Measurements from ENCODE around the gene AP2M1. TPM values are rescaled to one million over a fixed set of nuclear protein-coding genes. Genes with fewer than 3 reads are reported as not detected.

Gene AP2M1
- total RNA-seq, 6 donors from 2014 or later = 132 to 280 (median 198) TPM

DNA sequence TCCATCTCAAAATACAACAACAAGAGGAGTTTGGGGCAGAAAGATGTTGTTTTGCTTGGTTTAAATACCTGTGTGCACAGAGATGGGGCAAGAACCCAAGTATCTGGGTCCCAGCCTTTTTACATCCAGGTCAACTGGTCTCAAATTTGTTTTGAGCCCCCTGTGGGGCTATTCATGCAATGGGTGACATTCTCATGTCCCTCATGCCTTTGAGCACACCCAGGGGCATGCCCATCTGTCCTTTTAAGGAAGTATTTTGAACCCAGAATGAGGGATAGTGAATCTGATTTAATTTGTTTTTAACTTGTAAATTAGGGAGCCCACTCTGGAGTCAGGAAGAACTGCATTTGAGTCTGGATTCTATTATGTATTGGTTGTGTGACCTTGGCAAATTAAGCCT, 26.2 kb downstream of the AP2M1 start:
- H3K27ac ChIP-seq = no peak overlapping the region
- H3K36me3 ChIP-seq = peaks cover 0 to 10% (median 4%) of the 10 kb centered on the region in 4 donors
- DNase-seq = no peak
- H3K4me3 ChIP-seq = no peak overlapping the region
- ATAC-seq (ENCODE audit: low FRiP score in 2 of 2) = no peak
- no peaks in the 10 kb centered on the region for H3K9me3 ChIP-seq
- TF ChIP-seq POLR2AphosphoS5 (IDR thresholded peaks at IDR 0.05) = no peak
- H3K27me3 ChIP-seq = no peaks in the 10 kb centered on the region
- H3K4me1 ChIP-seq = no peaks in the 10 kb centered on the region

DNA sequence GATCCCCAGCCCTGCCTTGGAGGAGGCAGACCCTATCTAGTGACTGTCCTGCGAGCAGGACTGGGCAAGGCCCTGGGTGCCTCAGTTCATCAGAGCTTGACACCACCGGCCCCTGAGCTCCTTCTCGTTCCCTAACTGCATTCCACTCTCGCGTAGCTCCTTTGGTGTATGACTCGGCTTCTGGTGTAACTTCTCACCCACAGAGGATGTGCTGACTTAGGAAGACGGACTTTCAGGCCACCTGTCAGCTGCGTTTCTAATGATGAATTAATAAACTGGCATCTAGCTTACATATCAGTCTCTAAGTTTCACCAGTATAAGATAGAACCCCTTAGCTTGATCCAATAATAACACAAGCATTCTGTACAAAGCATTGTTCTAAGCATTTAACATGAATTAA, 28.9 kb downstream of the AP2M1 start:
- no peak for TF ChIP-seq POLR2AphosphoS5 (IDR thresholded peaks at IDR 0.05)
- TF ChIP-seq EP300 (IDR thresholded peaks at IDR 0.05) = no peak
- TF ChIP-seq, protein P1, sequence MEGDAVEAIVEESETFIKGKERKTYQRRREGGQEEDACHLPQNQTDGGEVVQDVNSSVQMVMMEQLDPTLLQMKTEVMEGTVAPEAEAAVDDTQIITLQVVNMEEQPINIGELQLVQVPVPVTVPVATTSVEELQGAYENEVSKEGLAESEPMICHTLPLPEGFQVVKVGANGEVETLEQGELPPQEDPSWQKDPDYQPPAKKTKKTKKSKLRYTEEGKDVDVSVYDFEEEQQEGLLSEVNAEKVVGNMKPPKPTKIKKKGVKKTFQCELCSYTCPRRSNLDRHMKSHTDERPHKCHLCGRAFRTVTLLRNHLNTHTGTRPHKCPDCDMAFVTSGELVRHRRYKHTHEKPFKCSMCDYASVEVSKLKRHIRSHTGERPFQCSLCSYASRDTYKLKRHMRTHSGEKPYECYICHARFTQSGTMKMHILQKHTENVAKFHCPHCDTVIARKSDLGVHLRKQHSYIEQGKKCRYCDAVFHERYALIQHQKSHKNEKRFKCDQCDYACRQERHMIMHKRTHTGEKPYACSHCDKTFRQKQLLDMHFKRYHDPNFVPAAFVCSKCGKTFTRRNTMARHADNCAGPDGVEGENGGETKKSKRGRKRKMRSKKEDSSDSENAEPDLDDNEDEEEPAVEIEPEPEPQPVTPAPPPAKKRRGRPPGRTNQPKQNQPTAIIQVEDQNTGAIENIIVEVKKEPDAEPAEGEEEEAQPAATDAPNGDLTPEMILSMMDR (IDR thresholded peaks at IDR 0.05) = no peak
- no peak for TF ChIP-seq POLR2A (IDR thresholded peaks at IDR 0.05)
- Histone ChIP-seq H3K4me1 (no peaks in the 10 kb centered on the region), H3K4me3 (no peak overlapping the region), H3K27ac (no peak overlapping the region), H3K27me3 (no peaks in the 10 kb centered on the region), H3K9me3 (no peaks in the 10 kb centered on the region), H3K36me3 (no peaks in the 10 kb centered on the region)
- 76 to 84% methylated on average over 8 of the region's 8 CpGs for WGBS, 2 donors
- DNase-seq (no peak), ATAC-seq (ENCODE audit: low FRiP score in 2 of 2) (no peak)

DNA sequence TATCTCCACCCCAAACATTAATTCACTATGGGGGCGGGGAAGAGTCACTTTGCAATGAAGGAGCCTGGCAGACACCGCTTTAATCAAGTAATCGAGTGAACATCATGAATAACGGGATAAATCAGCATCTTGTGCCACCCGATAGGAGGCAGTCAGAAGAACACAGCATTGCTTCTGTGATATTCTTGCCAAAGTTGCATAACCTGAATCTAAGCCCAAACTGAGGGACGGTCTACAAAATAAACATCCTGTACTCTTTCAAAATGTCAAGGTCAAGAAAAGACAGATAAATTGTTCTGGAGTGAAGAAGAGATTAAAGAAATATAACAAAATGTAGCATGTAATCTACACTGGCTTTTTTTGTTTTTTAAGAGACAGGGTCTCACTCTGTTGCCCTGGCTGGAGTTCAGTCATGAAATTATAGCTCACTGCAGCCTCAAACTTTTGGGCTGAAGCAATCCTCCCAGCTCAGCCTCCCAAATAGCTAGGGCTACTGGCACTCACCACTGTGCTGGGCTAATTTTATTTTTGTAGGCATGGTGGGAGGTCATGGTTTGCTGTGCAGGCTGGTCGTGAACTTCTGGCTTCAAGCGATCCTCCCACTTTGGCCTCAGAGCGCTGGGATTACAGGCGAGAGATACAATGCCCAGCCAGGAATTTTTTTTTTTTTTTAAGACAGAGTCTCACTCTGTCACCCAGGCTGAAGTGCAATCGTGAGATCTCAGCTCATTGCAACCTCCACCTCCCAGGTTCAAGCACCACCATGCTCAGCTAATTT, 34.7 kb downstream of the AP2M1 start:
- no peaks in the 10 kb centered on the region for H3K4me1 ChIP-seq
- no peaks in the 10 kb centered on the region for H3K9me3 ChIP-seq
- H3K27me3 ChIP-seq = no peaks in the 10 kb centered on the region
- no peak overlapping the region for H3K27ac ChIP-seq
- TF ChIP-seq EP300 (IDR thresholded peaks at IDR 0.05) (no peak), POLR2A (IDR thresholded peaks at IDR 0.05) (no peak), POLR2AphosphoS5 (IDR thresholded peaks at IDR 0.05) (no peak)
- TF ChIP-seq, protein P1 (IDR thresholded peaks at IDR 0.05) = no peak
- 54 to 66% methylated on average over 11 of the region's 11 CpGs for WGBS, 2 donors
- ATAC-seq (ENCODE audit: low FRiP score in 2 of 2) = no peak
- H3K36me3 ChIP-seq = no peaks in the 10 kb centered on the region
- no peak overlapping the region for H3K4me3 ChIP-seq
- no peak for DNase-seq

DNA sequence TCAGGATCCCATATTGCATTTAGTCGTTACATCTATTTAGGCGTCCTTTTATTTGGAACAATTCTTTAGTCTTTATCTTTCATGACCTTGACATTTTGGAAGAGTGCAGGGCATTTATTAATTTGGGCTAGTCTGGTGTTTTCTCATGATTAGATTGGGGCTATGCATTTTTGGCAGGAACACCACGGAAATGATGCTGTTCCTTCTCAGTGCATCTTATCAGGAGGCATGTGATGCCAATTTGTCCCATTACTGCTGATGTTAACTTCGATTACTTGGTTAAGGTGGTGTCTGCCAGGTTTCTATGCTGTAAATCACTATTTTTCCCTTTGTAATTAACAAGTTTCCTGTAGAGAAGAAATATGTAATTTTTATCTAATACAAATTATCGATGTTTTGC, 36.6 kb downstream of the AP2M1 start:
- Histone ChIP-seq H3K36me3 (no peaks in the 10 kb centered on the region), H3K27me3 (no peaks in the 10 kb centered on the region), H3K4me1 (no peaks in the 10 kb centered on the region), H3K27ac (no peak overlapping the region), H3K4me3 (no peak overlapping the region), H3K9me3 (no peaks in the 10 kb centered on the region)
- no peak for TF ChIP-seq POLR2A (IDR thresholded peaks at IDR 0.05)
- TF ChIP-seq, protein P1 (IDR thresholded peaks at IDR 0.05) = no peak
- no peak for TF ChIP-seq POLR2AphosphoS5 (IDR thresholded peaks at IDR 0.05)
- no peak for TF ChIP-seq EP300 (IDR thresholded peaks at IDR 0.05)
- WGBS, 2 donors = 84 to 91% methylated on average over 5 of the region's 5 CpGs
- DNase-seq (no peak), ATAC-seq (ENCODE audit: low FRiP score in 2 of 2) (no peak)

DNA sequence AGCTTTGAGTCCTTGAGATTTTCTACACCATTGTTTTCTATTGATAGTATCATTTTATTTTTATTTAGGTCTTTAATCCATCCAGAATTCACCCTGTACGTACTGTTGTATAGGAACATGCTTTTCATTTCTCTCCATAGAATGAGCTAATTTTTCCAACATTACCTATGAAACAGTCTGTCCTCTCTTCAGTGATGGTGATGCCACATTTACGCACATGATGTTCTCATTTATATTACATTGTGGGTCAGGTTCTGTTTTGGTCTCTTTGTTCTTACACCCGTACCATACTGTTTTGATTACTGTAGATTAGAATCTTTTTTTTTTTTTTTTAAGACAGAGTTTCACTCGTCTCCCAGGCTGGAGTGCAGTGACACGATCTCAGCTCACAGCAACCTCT, 37.1 kb downstream of the AP2M1 start:
- TF ChIP-seq EP300 (IDR thresholded peaks at IDR 0.05) (no peak), POLR2AphosphoS5 (IDR thresholded peaks at IDR 0.05) (no peak), POLR2A (IDR thresholded peaks at IDR 0.05) (no peak)
- TF ChIP-seq, protein P1 (IDR thresholded peaks at IDR 0.05) = no peak
- DNase-seq = no peak
- Histone ChIP-seq H3K4me3 (no peak overlapping the region), H3K27ac (no peak overlapping the region), H3K36me3 (no peaks in the 10 kb centered on the region), H3K27me3 (no peaks in the 10 kb centered on the region), H3K4me1 (no peaks in the 10 kb centered on the region), H3K9me3 (no peaks in the 10 kb centered on the region)
- no peak for ATAC-seq (ENCODE audit: low FRiP score in 2 of 2)
- 78 to 82% methylated on average over 5 of the region's 5 CpGs for WGBS, 2 donors

Measured in upper lobe of left lung (tissue), 6 donors.